Fibroblast of lung (primary cell): ENCODE results near the gene PGF. TPM values are rescaled to one million over a fixed set of nuclear protein-coding genes. Genes with fewer than 3 reads are reported as not detected.

Experiments used
- DNase-seq, 2 donors: peaks; one replicate each; pipeline versions ENCODE4 v3.0.0 to v3.0.0-alpha.2; 2010; ENCODE audit warnings: low read depth in 2 of 2
- H2AFZ ChIP-seq: 2 replicates; pipeline ENCODE4 v1.5.1; 2012; ENCODE audit warnings: low read length, control low read depth, inconsistent platforms
- H3K27ac ChIP-seq: 2 replicates; pipeline ENCODE4 v1.5.1; 2011; ENCODE audit warnings: low read length, control low read depth; ENCODE audit not compliant: insufficient read depth
- H3K27me3 ChIP-seq: 2 replicates; pipeline ENCODE4 v1.5.1; 2011; ENCODE audit warnings: mild to moderate bottlenecking, low read length; ENCODE audit not compliant: control insufficient read depth, insufficient read depth
- H3K36me3 ChIP-seq: 2 replicates; pipeline ENCODE4 v1.5.1; 2011; ENCODE audit warnings: low read length; ENCODE audit not compliant: control insufficient read depth, insufficient read depth
- H3K4me1 ChIP-seq: 2 replicates; pipeline ENCODE4 v1.5.1; 2011; ENCODE audit warnings: low read length; ENCODE audit not compliant: control insufficient read depth, insufficient read depth; ENCODE audit errors: extremely low read depth
- H3K4me2 ChIP-seq: 2 replicates; pipeline ENCODE4 v1.5.1; 2011; ENCODE audit warnings: low read length, control low read depth; ENCODE audit not compliant: insufficient read depth; ENCODE audit errors: extremely low read depth
- H3K4me3 ChIP-seq, 4 experiments: fragments of 200-600 bp in 1 of 4; sonication (generic) in 1 of 4; replicated peaks in 1 of 4; 2 replicates each; pipeline ENCODE4 v1.5.1; 2011 to 2016; ENCODE audit warnings: low read length in 4 of 4, low read depth in 3 of 4, mild to moderate bottlenecking in 3 of 4, control low read depth in 2 of 4, inconsistent platforms in 1 of 4, mixed read lengths in 1 of 4; ENCODE audit not compliant: insufficient read depth in 1 of 4; ENCODE audit errors: control extremely low read depth in 1 of 4
- H3K79me2 ChIP-seq: 2 replicates; pipeline ENCODE4 v1.5.1; 2012; ENCODE audit warnings: mild to moderate bottlenecking, low read length, inconsistent platforms; ENCODE audit not compliant: control insufficient read depth, insufficient read depth
- H3K9ac ChIP-seq: 2 replicates; pipeline ENCODE4 v1.5.1; 2011; ENCODE audit warnings: mild to moderate bottlenecking, low read length, control low read depth; ENCODE audit not compliant: insufficient read depth
- H3K9me3 ChIP-seq: 2 replicates; pipeline ENCODE4 v1.5.1; 2012; ENCODE audit warnings: low read depth, low read length; ENCODE audit not compliant: control insufficient read depth, insufficient read depth
- H4K20me1 ChIP-seq: 2 replicates; pipeline ENCODE4 v1.5.1; 2011; ENCODE audit warnings: low read length; ENCODE audit not compliant: control insufficient read depth, insufficient read depth; ENCODE audit errors: extremely low read depth
- EZH2 ChIP-seq: IDR thresholded peaks from 2 replicates; pipeline ENCODE4 v1.5.1; 2012; ENCODE audit warnings: low read length, control low read depth, mild to moderate bottlenecking; ENCODE audit errors: missing control alignments
- polyA plus RNA-seq, 2 donors: library from polyadenylated mRNA; depleted of rRNA in 1 of 2; stranded (reverse) in 1 of 2; unstranded in 1 of 2; fragments of >200 nt; gene quantifications; 2 replicates each; pipeline ENCODE4 v1.2.1, GENCODE V29; 2011 to 2012; ENCODE audit warnings: missing spikeins in 1 of 2
- total RNA-seq: library from RNA; depleted of rRNA; stranded (reverse); fragments of >200 nt; gene quantifications from 2 replicates; pipeline ENCODE4 v1.2.1, GENCODE V29; 2014
- TF ChIP-seq, protein P1 (sequence below), 2 donors: IDR thresholded peaks in 1 of 2; conservative IDR thresholded peaks in 1 of 2; 1 replicate in 1 of 2; 2 replicates in 1 of 2; pipeline ENCODE4 v1.5.1; 2011 to 2012; ENCODE audit warnings: low read length in 2 of 2, control low read depth in 1 of 2, inconsistent platforms in 1 of 2, low read depth in 1 of 2, mild to moderate bottlenecking in 1 of 2

The PGF gene
- total and polyA plus RNA-seq, 2 donors (not counting 1 experiment from before 2014, with no cell fraction given) = 1.1 to 7.6 TPM

DNA sequence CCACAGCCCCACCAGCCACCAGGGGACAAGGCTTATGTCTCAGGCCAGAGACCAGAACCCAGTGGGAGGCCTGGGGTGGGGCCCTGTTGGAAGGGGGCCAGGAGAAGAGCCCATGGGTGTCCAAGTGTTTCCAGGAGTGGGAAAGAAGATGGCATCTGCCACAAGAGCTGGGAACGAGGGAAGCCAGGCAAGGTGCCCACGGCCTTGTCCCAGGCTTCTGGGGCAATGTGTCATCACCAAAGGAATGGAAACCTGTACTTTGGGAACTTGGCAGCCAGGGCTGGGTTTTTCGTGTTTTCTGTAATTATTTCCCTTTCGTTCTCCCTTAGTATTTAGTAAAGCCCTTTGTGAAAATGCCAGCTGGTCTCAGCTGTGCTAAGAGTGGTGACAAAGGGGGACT is 5.3 kb upstream of the PGF start:
- no peak for DNase-seq
- H3K9me3 ChIP-seq = no peaks in the 10 kb centered on the region
- peaks cover 16% of the 10 kb centered on the region for H3K27me3 ChIP-seq
- H3K79me2 ChIP-seq = no peaks in the 10 kb centered on the region
- no peaks in the 10 kb centered on the region for H3K4me1 ChIP-seq
- H3K4me3 ChIP-seq = no peak overlapping the region
- no peak overlapping the region for H3K9ac ChIP-seq
- no peak overlapping the region for H3K27ac ChIP-seq
- H3K4me2 ChIP-seq = no peak overlapping the region
- no peak overlapping the region for H2AFZ ChIP-seq
- H4K20me1 ChIP-seq = no peaks in the 10 kb centered on the region
- TF ChIP-seq, protein P1, sequence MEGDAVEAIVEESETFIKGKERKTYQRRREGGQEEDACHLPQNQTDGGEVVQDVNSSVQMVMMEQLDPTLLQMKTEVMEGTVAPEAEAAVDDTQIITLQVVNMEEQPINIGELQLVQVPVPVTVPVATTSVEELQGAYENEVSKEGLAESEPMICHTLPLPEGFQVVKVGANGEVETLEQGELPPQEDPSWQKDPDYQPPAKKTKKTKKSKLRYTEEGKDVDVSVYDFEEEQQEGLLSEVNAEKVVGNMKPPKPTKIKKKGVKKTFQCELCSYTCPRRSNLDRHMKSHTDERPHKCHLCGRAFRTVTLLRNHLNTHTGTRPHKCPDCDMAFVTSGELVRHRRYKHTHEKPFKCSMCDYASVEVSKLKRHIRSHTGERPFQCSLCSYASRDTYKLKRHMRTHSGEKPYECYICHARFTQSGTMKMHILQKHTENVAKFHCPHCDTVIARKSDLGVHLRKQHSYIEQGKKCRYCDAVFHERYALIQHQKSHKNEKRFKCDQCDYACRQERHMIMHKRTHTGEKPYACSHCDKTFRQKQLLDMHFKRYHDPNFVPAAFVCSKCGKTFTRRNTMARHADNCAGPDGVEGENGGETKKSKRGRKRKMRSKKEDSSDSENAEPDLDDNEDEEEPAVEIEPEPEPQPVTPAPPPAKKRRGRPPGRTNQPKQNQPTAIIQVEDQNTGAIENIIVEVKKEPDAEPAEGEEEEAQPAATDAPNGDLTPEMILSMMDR (conservative IDR thresholded peaks at IDR 0.05 in 1 of 2, IDR thresholded peaks at IDR 0.05 in 1 of 2; ENCODE audit: low read depth in 1 of 2, low read length in 2 of 2) = no peak
- no peak for TF ChIP-seq EZH2
- no peaks in the 10 kb centered on the region for H3K36me3 ChIP-seq

DNA sequence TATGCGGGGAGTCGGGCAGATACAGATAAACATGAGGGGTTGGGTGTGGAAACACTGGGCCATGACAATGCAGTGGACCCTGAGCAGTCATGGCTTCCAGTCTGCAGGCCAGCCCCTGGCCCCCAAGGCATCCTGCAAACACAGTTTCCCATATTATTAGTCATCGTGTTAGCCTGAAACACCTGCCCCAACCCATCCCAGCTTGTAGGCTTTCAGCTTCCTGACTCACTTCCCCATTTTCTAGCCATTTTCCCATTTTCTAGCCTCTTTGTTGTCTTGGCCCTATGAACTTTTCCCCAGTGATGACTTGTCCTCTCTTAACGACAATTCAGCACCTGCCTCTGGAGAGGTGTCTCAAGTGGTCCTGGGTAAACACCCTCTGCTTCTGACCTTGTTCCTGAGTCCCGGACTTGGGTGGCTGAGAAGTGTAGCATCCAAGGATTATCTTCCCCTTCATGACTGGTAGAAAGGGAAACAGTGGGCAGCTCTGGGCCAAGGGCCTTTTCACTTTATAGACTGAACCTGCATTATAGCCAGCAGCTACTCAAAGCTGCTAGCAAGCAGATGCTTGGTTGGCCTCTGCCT is 4.3 kb upstream of the PGF start:
- Histone ChIP-seq H3K36me3 (no peaks in the 10 kb centered on the region), H3K27ac (no peak overlapping the region), H4K20me1 (no peaks in the 10 kb centered on the region), H3K9ac (no peak overlapping the region), H3K27me3 (peaks cover 17% of the 10 kb centered on the region), H3K9me3 (no peaks in the 10 kb centered on the region), H2AFZ (no peak overlapping the region), H3K4me2 (no peak overlapping the region), H3K4me3 (no peak overlapping the region), H3K4me1 (no peaks in the 10 kb centered on the region), H3K79me2 (no peaks in the 10 kb centered on the region)
- no peak for DNase-seq
- TF ChIP-seq EZH2 = no peak

DNA sequence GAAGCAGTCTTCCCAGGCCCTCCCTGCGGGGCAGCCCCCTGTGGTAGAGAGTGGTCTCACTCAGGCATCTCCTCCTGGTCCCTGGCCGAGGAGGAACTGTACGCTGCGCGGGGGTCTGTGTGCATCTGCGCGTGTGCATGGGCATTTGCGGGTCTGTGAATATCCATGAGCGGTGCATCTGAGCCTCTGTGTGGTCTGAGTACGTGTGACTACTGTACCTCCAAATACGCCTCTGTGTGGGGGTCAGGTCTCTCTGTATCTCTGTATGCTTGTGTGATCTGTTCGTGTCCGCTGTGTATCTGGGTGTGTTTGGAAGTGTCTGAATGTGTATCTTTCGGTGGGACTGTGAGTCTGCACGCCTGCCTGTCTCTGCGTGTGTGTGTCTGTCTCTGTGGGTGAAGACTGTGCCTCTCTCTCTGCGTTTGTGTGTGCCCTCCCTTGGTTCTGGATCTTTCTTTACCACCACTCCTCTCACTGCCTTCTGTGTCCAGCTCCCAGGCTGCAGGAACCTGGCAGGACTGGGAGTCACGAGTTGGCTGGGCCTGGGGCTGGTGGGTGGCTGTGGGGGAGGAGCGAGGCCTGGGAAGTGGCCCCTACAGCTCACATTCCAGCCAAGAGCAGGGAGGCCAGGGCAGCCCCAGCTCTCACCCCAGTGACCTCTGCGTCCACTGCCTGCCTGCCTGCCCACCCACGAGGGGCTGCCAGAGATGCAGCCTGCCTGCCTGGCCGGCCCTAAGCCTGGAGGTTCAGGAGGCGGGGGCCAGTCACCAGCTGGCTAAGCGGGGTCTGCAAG is 1.1 kb upstream of the PGF start:
- Histone ChIP-seq H3K4me3 (no peak overlapping the region), H3K79me2 (no peaks in the 10 kb centered on the region), H3K27ac (no peak overlapping the region), H4K20me1 (no peaks in the 10 kb centered on the region), H3K4me1 (no peaks in the 10 kb centered on the region), H2AFZ (no peak overlapping the region), H3K9ac (no peak overlapping the region), H3K36me3 (no peaks in the 10 kb centered on the region), H3K4me2 (no peak overlapping the region), H3K9me3 (no peaks in the 10 kb centered on the region), H3K27me3 (peaks cover 14% of the 10 kb centered on the region)
- TF ChIP-seq, protein P1 (conservative IDR thresholded peaks at IDR 0.05 in 1 of 2, IDR thresholded peaks at IDR 0.05 in 1 of 2; ENCODE audit: low read depth in 1 of 2, low read length in 2 of 2) = no peak
- TF ChIP-seq EZH2 = no peak
- no peak for DNase-seq
